IPS-18a (cell line): ENCODE data around the gene KLC1.
A peak's percentile ranks its signal among the peaks of the same experiment; 100 is the strongest.

ENCODE experiments used
- H3K27ac ChIP-seq: one replicate; pipeline ENCODE4 v1.5.1; 2013; ENCODE audit warnings: low read length
- H3K27me3 ChIP-seq: one replicate; pipeline ENCODE4 v1.6.1; 2013; ENCODE audit warnings: mild to moderate bottlenecking, low read length; ENCODE audit not compliant: control insufficient read depth, insufficient read depth
- H3K36me3 ChIP-seq: one replicate; pipeline ENCODE4 v1.6.1; 2013; ENCODE audit warnings: low read depth, low read length; ENCODE audit not compliant: control insufficient read depth
- H3K4me1 ChIP-seq: one replicate; pipeline ENCODE4 v1.6.1; 2013; ENCODE audit warnings: low read depth, low read length; ENCODE audit not compliant: control insufficient read depth
- H3K4me3 ChIP-seq: one replicate; pipeline ENCODE4 v1.5.1; 2013; ENCODE audit warnings: low read length
- H3K9ac ChIP-seq: one replicate; pipeline ENCODE4 v1.6.1; 2013; ENCODE audit warnings: mild to moderate bottlenecking, low read length, moderate library complexity
- H3K9me3 ChIP-seq: one replicate; pipeline ENCODE4 v1.6.1; 2013; ENCODE audit warnings: low read depth, low read length; ENCODE audit not compliant: control insufficient read depth

KLC1 gene

DNA sequence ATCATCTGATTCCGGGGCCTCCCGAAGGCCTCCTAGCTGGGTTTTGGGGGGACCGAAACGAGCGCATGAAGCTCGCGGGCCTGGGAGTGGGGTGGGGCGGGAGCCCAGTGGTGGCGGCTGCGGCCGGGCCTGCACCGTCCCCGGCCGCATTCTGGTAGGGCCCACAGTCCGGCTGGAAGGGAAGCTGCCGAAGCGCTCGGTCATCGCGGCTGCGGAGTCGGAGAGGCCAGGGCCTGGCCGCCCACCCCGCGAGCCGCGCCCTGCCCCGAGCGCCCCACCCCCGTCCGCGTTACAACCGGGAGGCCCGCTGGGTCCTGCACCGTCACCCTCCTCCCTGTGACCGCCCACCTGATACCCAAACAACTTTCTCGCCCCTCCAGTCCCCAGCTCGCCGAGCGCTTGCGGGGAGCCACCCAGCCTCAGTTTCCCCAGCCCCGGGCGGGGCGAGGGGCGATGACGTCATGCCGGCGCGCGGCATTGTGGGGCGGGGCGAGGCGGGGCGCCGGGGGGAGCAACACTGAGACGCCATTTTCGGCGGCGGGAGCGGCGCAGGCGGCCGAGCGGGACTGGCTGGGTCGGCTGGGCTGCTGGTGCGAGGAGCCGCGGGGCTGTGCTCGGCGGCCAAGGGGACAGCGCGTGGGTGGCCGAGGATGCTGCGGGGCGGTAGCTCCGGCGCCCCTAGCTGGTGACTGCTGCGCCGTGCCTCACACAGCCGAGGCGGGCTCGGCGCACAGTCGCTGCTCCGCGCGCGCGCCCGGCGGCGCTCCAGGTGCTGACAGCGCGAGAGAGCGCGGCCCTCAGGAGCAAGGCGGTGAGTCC lies at the start of gene KLC1:
Gene KLC1 (plus strand): TSS at position 528 of the 819 bp plus-strand sequence. CDS start 25,354 bp downstream, outside the sequence.
- peaks cover 14% of the 10 kb centered on the region for H3K4me1 ChIP-seq
- H3K4me3 ChIP-seq = peak within 1 kb of the TSS; percentile 80

GRCh38 chr14:103581206-103581605 lies 47.8 kb upstream of the KLC1 start:
- Histone ChIP-seq H3K4me3 (no peak overlapping the region), H3K27ac (no peak overlapping the region), H3K4me1 (no peaks in the 10 kb centered on the region), H3K9ac (no peak overlapping the region), H3K27me3 (no peaks in the 10 kb centered on the region), H3K36me3 (peaks cover 11% of the 10 kb centered on the region), H3K9me3 (no peaks in the 10 kb centered on the region)

More for the DNA sequence above, at the start of gene KLC1:
- Histone ChIP-seq H3K27me3 (no peaks in the 10 kb centered on the region), H3K36me3 (no peaks in the 10 kb centered on the region), H3K9me3 (no peaks in the 10 kb centered on the region), H3K27ac (peak within 1 kb of the TSS; percentile 72), H3K9ac (peak within 1 kb of the TSS; percentile 90)

- H3K4me3 ChIP-seq = no peak overlapping the region
- no peak overlapping the region for H3K27ac ChIP-seq
Observed at GRCh38 chr14:103581954-103582703, 46.9 kb upstream of the KLC1 start.

DNA sequence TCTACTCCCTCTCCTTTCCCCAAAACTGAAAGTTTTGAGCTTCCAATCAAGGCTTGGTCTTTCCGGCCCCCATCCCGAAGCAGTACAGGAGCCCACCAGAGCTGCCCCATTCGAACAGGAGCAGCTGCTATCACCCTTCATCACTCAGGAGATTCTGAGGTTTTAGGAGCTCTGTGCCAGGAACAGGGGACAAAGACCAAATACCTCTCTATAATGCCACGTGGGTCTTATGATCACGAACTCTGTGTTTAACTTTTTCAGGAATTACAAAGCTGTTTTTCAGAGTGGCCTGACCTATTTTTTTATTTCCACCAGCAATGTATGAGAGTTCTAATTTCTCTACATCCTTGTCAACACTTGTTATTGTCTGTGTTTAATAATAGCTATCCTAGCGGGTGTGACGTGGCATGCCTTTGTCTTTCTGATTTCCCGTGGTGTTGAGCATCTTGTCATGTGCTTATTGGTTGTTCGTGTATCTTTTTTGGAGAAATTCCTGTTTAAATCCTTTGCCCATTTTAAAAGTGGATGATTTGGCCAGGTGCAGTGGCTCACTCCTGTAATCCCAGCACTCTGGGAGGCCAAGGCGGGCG lies 44.6 kb upstream of the KLC1 start:
- Histone ChIP-seq H3K9ac (no peak overlapping the region), H3K9me3 (no peaks in the 10 kb centered on the region), H3K4me3 (no peak overlapping the region)

More at GRCh38 chr14:103581954-103582703, 46.9 kb upstream of the KLC1 start:
- Histone ChIP-seq H3K27me3 (no peaks in the 10 kb centered on the region), H3K9me3 (no peaks in the 10 kb centered on the region), H3K9ac (no peak overlapping the region), H3K36me3 (peaks cover 11% of the 10 kb centered on the region), H3K4me1 (no peaks in the 10 kb centered on the region)

GRCh38 chr14:103593577-103593976 lies 35.4 kb upstream of the KLC1 start:
- H3K4me1 ChIP-seq = peaks cover 3% of the 10 kb centered on the region
- H3K27me3 ChIP-seq = no peaks in the 10 kb centered on the region
- H3K4me3 ChIP-seq = no peak overlapping the region
- no peak overlapping the region for H3K27ac ChIP-seq
- H3K36me3 ChIP-seq = peaks cover 8% of the 10 kb centered on the region
- no peaks in the 10 kb centered on the region for H3K9me3 ChIP-seq
- no peak overlapping the region for H3K9ac ChIP-seq

More for the DNA sequence above, 44.6 kb upstream of the KLC1 start:
- Histone ChIP-seq H3K27me3 (no peaks in the 10 kb centered on the region), H3K27ac (no peak overlapping the region), H3K36me3 (no peaks in the 10 kb centered on the region), H3K4me1 (no peaks in the 10 kb centered on the region)

DNA sequence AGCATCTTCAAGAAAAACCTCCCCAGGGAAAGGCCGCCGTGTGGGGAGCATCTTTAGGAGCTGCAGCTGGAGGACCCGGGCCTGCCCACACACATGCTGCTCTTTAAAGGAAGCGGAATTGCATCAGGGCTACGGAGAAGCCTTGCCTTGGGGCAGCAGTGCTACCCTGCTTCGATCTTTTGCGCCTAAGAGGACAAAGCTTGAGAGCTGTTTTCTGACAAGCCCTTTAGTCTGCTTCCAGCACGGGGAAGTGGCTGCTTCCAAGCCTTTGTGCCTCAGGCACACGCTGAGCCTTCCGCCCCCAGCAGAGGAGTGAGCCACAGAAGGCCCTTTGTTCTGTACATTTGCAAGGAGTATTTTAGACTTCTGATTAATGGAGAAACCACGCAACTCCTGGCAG lies 34.7 kb upstream of the KLC1 start:
- Histone ChIP-seq H3K9ac (peak overlapping the region; percentile 13), H3K36me3 (peaks cover 8% of the 10 kb centered on the region), H3K4me3 (no peak overlapping the region), H3K27ac (no peak overlapping the region), H3K27me3 (no peaks in the 10 kb centered on the region), H3K4me1 (peaks cover 3% of the 10 kb centered on the region), H3K9me3 (no peaks in the 10 kb centered on the region)

DNA sequence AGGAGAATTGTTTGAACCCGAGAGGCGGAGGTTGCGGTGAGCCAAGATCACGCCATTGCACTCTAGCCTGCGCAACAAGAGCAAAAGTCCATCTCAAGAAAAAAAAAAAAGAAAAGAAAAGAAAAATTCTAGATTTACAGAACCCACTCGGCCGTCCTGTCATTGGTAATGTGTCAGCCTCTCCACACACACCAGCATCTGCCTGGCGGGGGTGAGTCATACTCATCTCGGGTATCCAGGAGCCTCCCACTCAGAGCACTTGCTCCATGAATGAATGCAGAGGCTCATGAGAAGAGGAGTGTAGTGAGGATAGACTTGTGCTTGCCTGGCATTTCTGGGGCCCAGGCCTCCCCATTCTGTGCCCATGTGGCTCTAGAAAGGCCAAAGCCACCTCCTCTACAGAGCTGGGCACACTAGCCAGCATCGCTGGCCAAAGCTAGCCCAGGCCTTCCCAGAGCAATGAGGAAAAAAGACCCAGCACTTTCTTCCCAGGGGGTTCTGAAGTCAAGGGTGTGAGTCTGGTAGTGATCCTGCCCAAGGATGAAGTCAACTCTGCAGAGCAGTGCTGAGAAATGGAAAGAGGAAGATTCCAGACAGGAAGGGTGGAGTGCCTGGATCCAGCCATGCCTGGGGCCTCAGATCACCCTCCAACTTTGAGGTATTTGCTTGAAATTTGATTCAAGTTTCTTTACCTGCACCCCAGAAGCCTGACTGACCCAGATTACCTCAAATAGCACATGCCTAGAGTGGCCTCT lies 31.2 kb upstream of the KLC1 start:
- H3K36me3 ChIP-seq = no peaks in the 10 kb centered on the region
- H3K27me3 ChIP-seq = no peaks in the 10 kb centered on the region
- H3K27ac ChIP-seq = no peak overlapping the region
- no peaks in the 10 kb centered on the region for H3K9me3 ChIP-seq
- H3K9ac ChIP-seq = no peak overlapping the region
- H3K4me3 ChIP-seq = no peak overlapping the region
- peaks cover 3% of the 10 kb centered on the region for H3K4me1 ChIP-seq

GRCh38 chr14:103600503-103600902 lies 28.5 kb upstream of the KLC1 start:
- Histone ChIP-seq H3K9ac (no peak overlapping the region), H3K27ac (no peak overlapping the region), H3K36me3 (no peaks in the 10 kb centered on the region), H3K27me3 (no peaks in the 10 kb centered on the region), H3K9me3 (no peaks in the 10 kb centered on the region), H3K4me1 (no peaks in the 10 kb centered on the region), H3K4me3 (no peak overlapping the region)

DNA sequence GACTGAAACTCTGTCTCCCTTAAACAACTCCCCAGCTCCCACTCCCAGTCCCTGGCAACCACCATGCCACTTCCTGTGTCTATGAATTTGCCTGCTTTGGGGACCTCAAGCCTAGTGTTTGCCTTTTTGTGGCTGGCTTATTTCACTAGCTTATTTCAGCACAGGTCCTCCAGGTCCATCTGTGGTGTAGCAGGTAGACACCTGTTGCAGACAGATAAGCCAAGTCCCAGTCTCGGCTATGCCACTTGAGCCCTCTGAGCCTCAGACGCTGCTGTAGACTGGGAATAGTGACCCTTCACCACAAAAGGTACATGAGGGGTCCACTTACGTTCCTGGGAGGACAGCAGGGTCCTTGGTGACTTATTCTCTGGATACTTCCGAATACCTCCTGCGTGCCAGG lies 24.4 kb upstream of the KLC1 start:
- peaks cover 3% of the 10 kb centered on the region for H3K4me1 ChIP-seq
- H3K4me3 ChIP-seq = no peak overlapping the region
- H3K36me3 ChIP-seq = no peaks in the 10 kb centered on the region
- H3K9me3 ChIP-seq = no peaks in the 10 kb centered on the region
- peaks cover 19% of the 10 kb centered on the region for H3K27me3 ChIP-seq
- no peak overlapping the region for H3K9ac ChIP-seq
- no peak overlapping the region for H3K27ac ChIP-seq

DNA sequence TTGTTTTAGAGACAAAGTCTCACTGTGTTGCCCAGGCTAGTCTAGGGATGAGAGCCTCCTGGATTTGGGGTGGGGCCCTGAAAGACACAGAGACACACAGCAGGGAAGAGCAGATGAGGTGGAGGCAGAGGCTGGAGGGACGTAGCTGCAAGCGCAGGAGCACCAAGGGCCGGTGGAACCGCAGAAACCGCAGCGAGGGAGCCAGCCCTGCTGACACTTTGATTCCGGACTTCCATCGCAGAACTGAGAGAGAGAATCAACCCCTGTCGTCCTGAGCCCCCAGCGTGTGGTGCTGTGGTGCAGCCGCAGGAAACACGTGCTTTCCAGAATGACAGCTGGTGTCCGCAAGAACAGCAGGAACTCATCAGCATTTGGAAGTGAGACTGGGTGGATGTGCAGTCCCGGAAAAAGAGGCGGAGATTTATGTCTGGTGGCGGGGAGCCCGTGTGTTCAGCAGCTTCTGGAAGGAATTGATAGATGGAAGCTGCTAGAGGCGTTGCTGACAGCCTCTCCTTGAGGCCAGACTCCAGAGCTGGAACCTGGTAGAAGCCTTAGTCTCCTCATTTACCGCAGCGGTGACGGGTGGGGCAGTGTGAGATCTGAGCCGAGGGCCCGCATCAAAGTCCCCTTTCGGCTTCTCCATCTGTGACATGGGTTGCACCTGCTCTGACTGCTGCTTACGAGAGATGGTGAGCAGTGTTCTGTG lies 21.9 kb upstream of the KLC1 start:
- H3K4me3 ChIP-seq = no peak overlapping the region
- H3K36me3 ChIP-seq = no peaks in the 10 kb centered on the region
- peaks cover 19% of the 10 kb centered on the region for H3K27me3 ChIP-seq
- no peak overlapping the region for H3K27ac ChIP-seq
- no peak overlapping the region for H3K9ac ChIP-seq
- peaks cover 6% of the 10 kb centered on the region for H3K9me3 ChIP-seq
- H3K4me1 ChIP-seq = peaks cover 3% of the 10 kb centered on the region
